Measurements from ENCODE around the gene RUSC1.

The RUSC1 gene, protein sequence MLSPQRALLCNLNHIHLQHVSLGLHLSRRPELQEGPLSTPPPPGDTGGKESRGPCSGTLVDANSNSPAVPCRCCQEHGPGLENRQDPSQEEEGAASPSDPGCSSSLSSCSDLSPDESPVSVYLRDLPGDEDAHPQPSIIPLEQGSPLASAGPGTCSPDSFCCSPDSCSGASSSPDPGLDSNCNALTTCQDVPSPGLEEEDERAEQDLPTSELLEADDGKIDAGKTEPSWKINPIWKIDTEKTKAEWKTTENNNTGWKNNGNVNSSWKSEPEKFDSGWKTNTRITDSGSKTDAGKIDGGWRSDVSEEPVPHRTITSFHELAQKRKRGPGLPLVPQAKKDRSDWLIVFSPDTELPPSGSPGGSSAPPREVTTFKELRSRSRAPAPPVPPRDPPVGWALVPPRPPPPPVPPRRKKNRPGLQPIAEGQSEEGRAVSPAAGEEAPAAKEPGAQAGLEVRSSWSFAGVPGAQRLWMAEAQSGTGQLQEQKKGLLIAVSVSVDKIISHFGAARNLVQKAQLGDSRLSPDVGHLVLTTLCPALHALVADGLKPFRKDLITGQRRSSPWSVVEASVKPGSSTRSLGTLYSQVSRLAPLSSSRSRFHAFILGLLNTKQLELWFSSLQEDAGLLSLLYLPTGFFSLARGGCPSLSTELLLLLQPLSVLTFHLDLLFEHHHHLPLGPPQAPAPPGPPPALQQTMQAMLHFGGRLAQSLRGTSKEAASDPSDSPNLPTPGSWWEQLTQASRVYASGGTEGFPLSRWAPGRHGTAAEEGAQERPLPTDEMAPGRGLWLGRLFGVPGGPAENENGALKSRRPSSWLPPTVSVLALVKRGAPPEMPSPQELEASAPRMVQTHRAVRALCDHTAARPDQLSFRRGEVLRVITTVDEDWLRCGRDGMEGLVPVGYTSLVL

DNA sequence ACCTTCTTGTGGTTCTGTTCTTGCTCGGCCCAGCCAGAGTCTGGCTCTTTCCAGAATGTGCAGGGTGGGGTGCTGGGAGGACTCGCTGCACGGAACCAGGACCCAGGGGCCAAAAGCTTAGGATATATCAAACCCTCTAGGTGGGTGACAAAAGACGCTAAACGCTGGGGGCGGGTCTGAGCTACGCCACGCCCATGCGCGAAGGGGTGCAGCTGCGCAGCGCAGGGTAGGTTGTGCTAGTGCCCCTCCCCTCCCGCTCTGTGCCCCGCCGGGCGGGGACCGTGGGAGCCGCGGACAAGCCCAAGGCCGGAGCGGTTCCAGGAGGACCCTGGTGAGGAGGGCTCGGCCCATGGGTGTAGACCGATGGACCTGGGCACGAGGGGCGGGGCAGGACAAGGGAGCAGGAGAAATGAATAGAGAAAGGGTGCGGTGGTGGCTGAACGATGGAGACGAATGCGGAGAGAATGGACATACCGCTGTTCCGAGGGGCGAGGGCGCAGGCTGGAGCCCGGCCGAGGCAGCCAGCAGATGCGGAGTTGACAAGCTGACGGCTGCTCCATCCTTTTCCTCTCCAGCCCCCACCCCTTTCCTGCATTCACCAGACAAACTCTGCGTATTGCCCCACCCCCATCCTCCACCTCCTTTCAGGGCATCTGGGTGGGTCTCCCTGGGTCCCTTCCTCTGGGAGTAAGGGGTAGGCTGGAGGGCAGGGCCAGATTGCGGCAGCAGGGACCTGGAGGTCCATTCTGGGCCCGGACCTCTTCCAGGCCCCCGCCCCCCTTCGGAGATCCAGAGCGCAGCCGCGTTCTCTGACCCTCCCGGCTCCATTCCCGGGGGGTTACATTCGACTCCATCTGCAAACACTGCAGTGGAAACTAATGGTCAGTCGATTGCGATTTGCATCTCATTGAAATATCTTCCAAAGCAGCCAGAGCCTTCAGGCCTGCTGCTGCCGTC lies at the start of gene RUSC1:
Gene RUSC1, plus strand, starts transcription at position 234 of the 957 bp plus-strand sequence. CDS start 880 bp downstream, outside the sequence.
- TF ChIP-seq Cebpa-rat (IDR thresholded peaks at IDR 0.05) = no peak
- no peaks in the 10 kb centered on the region for H3K9me3 ChIP-seq
- peak within 1 kb of the TSS; percentile 94 for H3K4me2 ChIP-seq
- no peak within 1 kb of the TSS for H3K27ac ChIP-seq
- peaks cover 38% of the 10 kb centered on the region for H4K20me1 ChIP-seq
- peak within 1 kb of the TSS; percentile 78; the same call in 1 of the 2 replicates for H3K9ac ChIP-seq
- peak within 1 kb of the TSS; percentile 61 for H3K4me3 ChIP-seq
- peaks cover 47% of the 10 kb centered on the region for H3K36me3 ChIP-seq
- H3K27me3 ChIP-seq = no peaks in the 10 kb centered on the region
- H3K4me1 ChIP-seq = peaks cover 57% of the 10 kb centered on the region

DNA sequence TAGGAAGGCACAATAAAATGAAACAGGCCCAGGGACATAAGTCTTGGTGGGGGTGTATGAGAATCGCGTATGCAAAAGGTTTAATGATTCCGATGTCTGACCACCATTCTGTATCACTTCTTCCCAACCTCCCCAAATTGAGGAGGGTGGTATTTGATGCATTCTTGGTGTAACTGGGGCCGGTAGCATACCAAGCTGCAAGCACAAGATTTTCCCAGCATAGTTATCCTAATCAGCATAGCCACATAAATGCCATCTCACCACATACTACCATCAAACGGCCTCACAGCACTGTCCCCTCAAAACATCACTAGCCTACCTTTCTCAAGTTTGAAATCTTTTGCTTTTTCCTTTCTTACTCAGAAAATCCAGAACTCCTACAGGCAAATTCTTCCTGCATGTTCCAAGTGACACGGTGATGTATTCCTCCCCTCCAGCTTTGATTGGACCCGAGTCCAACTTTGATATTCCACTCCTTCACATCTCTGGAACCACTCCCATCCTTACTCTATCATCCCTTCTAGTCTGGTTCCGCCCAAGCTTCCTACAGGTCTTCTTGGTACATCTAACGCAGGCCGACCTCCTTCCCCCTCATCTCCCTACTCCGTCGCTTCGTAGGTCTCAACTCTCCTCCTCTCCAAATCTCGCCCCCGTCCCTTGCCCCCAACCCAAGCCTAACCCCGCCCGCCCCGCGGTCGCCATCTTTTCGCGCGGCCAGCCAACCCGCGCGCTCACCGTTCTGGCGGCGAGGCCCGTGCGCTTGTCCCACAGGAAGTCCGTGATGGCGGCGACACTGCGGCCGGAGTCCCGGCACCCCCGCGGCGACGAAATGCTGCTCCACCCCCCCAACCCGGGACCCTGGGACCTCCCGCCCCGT lies 48.0 kb upstream of the RUSC1 start:
- H3K4me2 ChIP-seq = peak overlapping the region; percentile 86
- peaks cover 47% of the 10 kb centered on the region for H4K20me1 ChIP-seq
- H3K36me3 ChIP-seq = peaks cover 42% of the 10 kb centered on the region
- H3K9me3 ChIP-seq = no peaks in the 10 kb centered on the region
- H3K4me3 ChIP-seq = peak overlapping the region; percentile 80
- H3K4me1 ChIP-seq = peaks cover 31% of the 10 kb centered on the region
- no peaks in the 10 kb centered on the region for H3K27me3 ChIP-seq
- TF ChIP-seq Cebpa-rat (IDR thresholded peaks at IDR 0.05) = no peak
- peak overlapping the region; percentile 91 for H3K9ac ChIP-seq
- H3K27ac ChIP-seq = peak overlapping the region; percentile 88

DNA sequence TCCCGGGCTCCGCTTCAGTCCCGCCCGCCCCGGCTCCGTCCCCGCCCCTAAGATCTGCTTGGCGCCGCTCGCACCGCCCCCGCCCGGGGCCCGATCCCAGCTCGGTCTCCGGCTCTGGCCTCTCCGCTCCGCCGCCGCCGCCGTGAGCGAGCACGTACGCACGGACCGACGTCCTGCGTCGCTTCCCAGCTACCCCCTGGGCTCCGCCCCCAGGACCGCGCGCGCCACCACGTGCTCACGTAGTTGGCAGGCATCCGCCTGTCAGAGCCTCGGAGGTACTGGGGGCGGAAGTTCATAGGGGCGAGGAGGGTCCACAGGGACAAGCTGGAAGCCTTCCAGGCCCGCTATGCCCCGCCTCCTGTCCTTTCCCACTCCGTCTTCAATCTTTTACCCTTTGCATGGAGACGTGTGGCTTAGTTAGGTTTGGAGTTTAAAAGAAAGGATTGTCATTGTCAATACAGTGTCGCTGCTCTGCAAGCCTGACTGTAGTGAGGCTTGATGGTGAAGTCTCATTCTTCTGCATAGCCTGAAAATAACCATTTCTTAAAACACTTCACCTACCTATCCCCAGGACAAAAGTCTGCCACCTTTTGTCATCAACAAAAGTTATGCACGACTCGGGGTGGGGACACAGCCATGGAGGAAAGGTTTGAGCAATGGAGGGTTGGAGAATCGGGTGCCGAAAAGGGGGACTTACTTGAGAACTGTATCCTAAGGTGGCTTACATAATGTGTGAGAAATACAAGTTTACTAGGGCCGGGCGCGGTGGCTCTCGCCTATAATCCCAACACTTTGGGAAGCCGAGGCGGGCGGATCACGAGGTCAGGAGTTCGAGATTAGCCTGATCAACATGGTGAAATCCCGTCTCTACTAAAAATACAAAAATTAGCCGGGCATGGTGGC lies 47.1 kb upstream of the RUSC1 start, which contains the start of gene CLK2:
Gene CLK2, minus strand, starts transcription at position 162 of the 903 bp plus-strand sequence. CDS start 2,527 bp downstream, outside the sequence.
- peak within 1 kb of the TSS; percentile 91 for H3K9ac ChIP-seq
- peaks cover 43% of the 10 kb centered on the region for H4K20me1 ChIP-seq
- peak within 1 kb of the TSS; percentile 86 for H3K4me2 ChIP-seq
- no peaks in the 10 kb centered on the region for H3K27me3 ChIP-seq
- H3K4me3 ChIP-seq = peak within 1 kb of the TSS; percentile 80
- peaks cover 33% of the 10 kb centered on the region for H3K36me3 ChIP-seq
- peaks cover 40% of the 10 kb centered on the region for H3K4me1 ChIP-seq
- no peak for TF ChIP-seq Cebpa-rat (IDR thresholded peaks at IDR 0.05)
- H3K27ac ChIP-seq = peak within 1 kb of the TSS; percentile 88
- H3K9me3 ChIP-seq = no peaks in the 10 kb centered on the region

DNA sequence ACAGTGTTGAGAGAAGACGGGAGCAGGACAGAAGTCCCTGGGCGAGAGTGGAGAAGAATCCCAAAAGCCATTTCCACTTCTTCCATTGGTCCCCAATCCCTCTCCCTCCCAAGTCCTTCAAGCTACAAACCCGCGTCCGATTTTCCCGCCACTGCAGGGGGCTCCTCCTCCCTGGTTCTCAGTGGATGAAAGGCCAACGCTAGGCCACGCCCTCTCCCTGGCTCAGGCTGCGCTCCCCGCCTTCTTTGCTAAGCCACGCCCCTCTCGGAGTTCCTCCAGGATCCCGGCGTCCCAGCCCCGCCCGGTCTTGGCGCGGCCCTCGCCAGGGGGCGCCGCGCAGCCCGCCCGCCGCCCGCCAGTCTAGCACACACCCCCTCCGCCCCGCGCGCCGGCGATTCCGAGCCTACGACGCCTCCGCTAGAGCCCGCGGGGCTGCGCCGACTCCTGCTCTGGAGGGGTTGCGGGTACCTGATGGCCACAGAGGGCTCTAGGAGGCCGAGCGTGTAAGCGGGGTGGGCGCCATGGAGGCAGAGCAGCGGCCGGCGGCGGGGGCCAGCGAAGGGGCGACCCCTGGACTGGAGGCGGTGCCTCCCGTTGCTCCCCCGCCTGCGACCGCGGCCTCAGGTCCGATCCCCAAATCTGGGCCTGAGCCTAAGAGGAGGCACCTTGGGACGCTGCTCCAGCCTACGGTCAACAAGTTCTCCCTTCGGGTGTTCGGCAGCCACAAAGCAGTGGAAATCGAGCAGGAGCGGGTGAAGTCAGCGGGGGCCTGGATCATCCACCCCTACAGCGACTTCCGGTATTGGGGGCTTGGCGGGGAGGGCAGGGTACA lies 43.4 kb upstream of the RUSC1 start, which contains the start of gene HCN3:
Gene HCN3, plus strand, starts transcription at position 394 of the 832 bp plus-strand sequence. Its CDS starts 128 bp downstream, at position 522.
- TF ChIP-seq Cebpa-rat (IDR thresholded peaks at IDR 0.05) = no peak
- peak within 1 kb of the TSS; percentile 79 for H3K4me3 ChIP-seq
- peaks cover 34% of the 10 kb centered on the region for H3K4me1 ChIP-seq
- no peak within 1 kb of the TSS for H3K27ac ChIP-seq
- peaks cover 19% of the 10 kb centered on the region for H4K20me1 ChIP-seq
- no peaks in the 10 kb centered on the region for H3K36me3 ChIP-seq
- H3K27me3 ChIP-seq = no peaks in the 10 kb centered on the region
- no peaks in the 10 kb centered on the region for H3K9me3 ChIP-seq
- peak within 1 kb of the TSS; percentile 73; the same call in 1 of the 2 replicates for H3K9ac ChIP-seq
- peak within 1 kb of the TSS; percentile 100 for H3K4me2 ChIP-seq

DNA sequence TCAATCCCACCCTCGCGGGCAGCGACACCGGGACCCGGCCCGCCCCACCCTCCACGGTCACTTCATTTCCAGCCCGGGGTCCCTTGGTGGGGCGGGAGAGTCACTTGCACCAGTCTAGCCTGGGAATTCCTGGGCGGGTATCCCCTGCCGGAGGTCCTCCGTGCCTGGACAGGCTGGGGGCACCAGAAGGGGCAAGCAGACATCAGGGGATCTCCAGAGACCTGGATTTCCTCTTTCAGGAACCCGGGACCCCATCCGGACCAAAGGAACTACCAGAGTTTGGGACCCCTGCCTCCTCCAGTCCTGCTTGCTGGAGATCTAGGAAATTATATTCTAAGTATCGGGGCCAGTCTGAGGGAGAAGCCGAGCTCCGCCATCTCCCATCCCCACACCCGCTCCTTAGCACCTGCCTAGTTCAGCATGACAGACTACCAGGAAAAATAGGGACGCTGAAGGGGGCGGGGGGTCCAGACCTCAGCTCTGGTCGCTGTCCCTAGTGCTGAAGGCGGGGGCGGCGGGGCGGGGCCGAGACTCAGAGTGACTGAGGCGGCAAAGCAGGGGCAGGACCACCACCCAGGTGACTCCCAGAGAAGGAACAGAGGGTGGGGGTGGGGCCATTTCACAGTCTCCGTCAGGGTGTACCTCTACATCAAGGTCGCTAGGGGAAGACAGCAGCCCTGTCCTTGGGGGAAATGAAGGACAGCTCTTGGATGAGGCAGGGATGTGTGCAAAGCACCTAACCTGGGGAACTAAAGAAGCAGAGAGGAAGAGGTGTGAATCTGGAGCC lies 42.6 kb upstream of the RUSC1 start:
- H3K27ac ChIP-seq = no peak overlapping the region
- peak overlapping the region; percentile 79 for H3K4me3 ChIP-seq
- H3K27me3 ChIP-seq = no peaks in the 10 kb centered on the region
- H4K20me1 ChIP-seq = peaks cover 13% of the 10 kb centered on the region
- TF ChIP-seq Cebpa-rat (IDR thresholded peaks at IDR 0.05) = no peak
- peak overlapping the region; percentile 73; the same call in 1 of the 2 replicates for H3K9ac ChIP-seq
- no peaks in the 10 kb centered on the region for H3K36me3 ChIP-seq
- peak overlapping the region; percentile 100 for H3K4me2 ChIP-seq
- peaks cover 30% of the 10 kb centered on the region for H3K4me1 ChIP-seq
- H3K9me3 ChIP-seq = no peaks in the 10 kb centered on the region

DNA sequence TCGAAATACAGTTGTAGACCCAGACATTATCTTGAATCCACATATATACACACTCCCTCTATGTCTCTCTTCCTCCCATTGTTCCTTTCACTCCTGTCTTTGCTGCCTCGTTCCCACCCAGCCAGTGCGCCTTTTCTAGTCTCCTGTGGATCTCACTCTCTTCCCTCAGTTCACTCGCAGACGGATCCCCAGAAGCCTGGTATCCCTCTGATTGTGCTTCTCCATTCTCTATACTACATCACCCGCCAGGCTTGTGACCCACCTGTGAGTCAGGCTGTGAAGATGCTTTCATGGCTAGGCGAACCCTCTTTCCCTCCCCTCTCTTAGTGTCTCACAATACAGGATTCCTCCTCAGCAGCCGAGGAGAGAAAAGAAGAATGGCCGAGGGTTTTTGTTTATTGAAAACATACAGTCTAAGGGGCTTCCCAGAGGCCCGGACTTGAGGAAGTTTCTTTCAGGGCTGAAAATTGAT lies 42.0 kb upstream of the RUSC1 start:
- Histone ChIP-seq H3K4me1 (peaks cover 29% of the 10 kb centered on the region), H3K9me3 (no peaks in the 10 kb centered on the region), H3K4me3 (no peak overlapping the region), H3K9ac (no peak overlapping the region), H3K4me2 (peak overlapping the region; percentile 100), H3K36me3 (0 out of 2 replicates have a peak, but pooled peaks cover 2% of the 10 kb centered on the region), H3K27ac (no peak overlapping the region), H3K27me3 (no peaks in the 10 kb centered on the region), H4K20me1 (peaks cover 13% of the 10 kb centered on the region)
- TF ChIP-seq Cebpa-rat (IDR thresholded peaks at IDR 0.05) = no peak

All from BLaER1 (cell line).